PC-9 (cell line): ENCODE data around the gene LRRC58.

Source experiments
- CTCF ChIP-seq: fragments of 200-600 bp; sonication (generic); conservative IDR thresholded peaks from 2 replicates; pipeline ENCODE4 v1.6.1; 2017; ENCODE audit warnings: mixed run types, antibody characterized with exemption, mild to moderate bottlenecking, moderate library complexity
- EZH2 ChIP-seq: fragments of 200-600 bp; sonication (generic); IDR thresholded peaks from 2 replicates; pipeline ENCODE4 v1.8.0; 2017; ENCODE audit warnings: antibody characterized with exemption, low read depth

- no peak for TF ChIP-seq CTCF
- TF ChIP-seq EZH2, result no peak
Measured at GRCh38 chr3:120324190-120324589, 25.0 kb downstream of the LRRC58 start.
